HL-60/S4 treated with phorbol 12-myristate 13-acetate at 8.2 ng/mL for 4 days and 3 days (cell line): ENCODE data around the gene APMAP.
"Not testable (repeated sequence)": the region's sequence is repeated elsewhere in the genome, so short reads cannot be mapped to it uniquely, and the experiment has no call there.

Experiments used
- in situ Hi-C: fragments of 300-500 bp; cut with MboI; formaldehyde crosslinking; loops from 2 replicates; pipeline ENCODE4 v1.15.0; 2022; ENCODE audit warnings: low sequenced_read_pairs

APMAP gene

GRCh38 chr20:24956001-24956841 lies 36.3 kb downstream of the APMAP start:
- in situ Hi-C loops, result no loop called here

- in situ Hi-C loops, result no loop called here
Observed at GRCh38 chr20:24955045-24955444, 37.5 kb downstream of the APMAP start.

- in situ Hi-C loops, result no loop called here
Observed at GRCh38 chr20:24954566-24954965, 38.0 kb downstream of the APMAP start.

GRCh38 chr20:24954151-24954550 lies 38.4 kb downstream of the APMAP start:
- in situ Hi-C loops, result no loop called here

GRCh38 chr20:24953621-24954133 lies 38.9 kb downstream of the APMAP start:
- in situ Hi-C loops, result no loop called here

GRCh38 chr20:24953209-24953575 lies 39.4 kb downstream of the APMAP start:
- in situ Hi-C loops, result no loop called here

- in situ Hi-C loops, result no loop called here
Observed at GRCh38 chr20:24952376-24953208, 40.0 kb downstream of the APMAP start.

- in situ Hi-C loops, result no loop called here
Observed at GRCh38 chr20:24951536-24952083, 40.9 kb downstream of the APMAP start.

- in situ Hi-C loops, result no loop called here
Observed at GRCh38 chr20:24950836-24951525, 41.6 kb downstream of the APMAP start.

GRCh38 chr20:24950128-24950835 lies 42.3 kb downstream of the APMAP start:
- in situ Hi-C loops, result no loop called here

- in situ Hi-C loops, result no loop called here
Observed at GRCh38 chr20:24949756-24950127, 42.8 kb downstream of the APMAP start.

- in situ Hi-C loops, result no loop called here
Observed at GRCh38 chr20:24948939-24949679, 43.4 kb downstream of the APMAP start, which contains the start of gene CST7. Gene CST7, plus strand, starts transcription at chr20:24949269. Its CDS starts 237 bp downstream, at chr20:24949506.

- in situ Hi-C loops, result not testable (repeated sequence)
Observed at GRCh38 chr20:24948396-24948938, 44.1 kb downstream of the APMAP start.

- in situ Hi-C loops, result not testable (repeated sequence)
Observed at GRCh38 chr20:24946376-24946775, 46.2 kb downstream of the APMAP start.

GRCh38 chr20:24943731-24944130 lies 48.8 kb downstream of the APMAP start:
- in situ Hi-C loops, result no loop called here

- in situ Hi-C loops, result no loop called here
Observed at GRCh38 chr20:24943196-24943595, 49.4 kb downstream of the APMAP start.

- in situ Hi-C loops, result no loop called here
Observed at GRCh38 chr20:24942679-24943078, 49.9 kb downstream of the APMAP start.

GRCh38 chr20:24939036-24939435 lies 53.5 kb downstream of the APMAP start:
- in situ Hi-C loops, result no loop called here

- in situ Hi-C loops, result no loop called here
Observed at GRCh38 chr20:24938498-24938897, 54.1 kb downstream of the APMAP start.
